NK-92 (cell line): Measurements from ENCODE around the gene TMEM187.
"Not testable (repeated sequence)": the region's sequence is repeated elsewhere in the genome, so short reads cannot be mapped to it uniquely, and the experiment has no call there.

Experiments used
- DNase-seq: peaks from one replicate; lab custom pipeline; 2025; ENCODE audit not compliant: unreplicated experiment; lab: John Stamatoyannopoulos, UW

Gene TMEM187

DNA sequence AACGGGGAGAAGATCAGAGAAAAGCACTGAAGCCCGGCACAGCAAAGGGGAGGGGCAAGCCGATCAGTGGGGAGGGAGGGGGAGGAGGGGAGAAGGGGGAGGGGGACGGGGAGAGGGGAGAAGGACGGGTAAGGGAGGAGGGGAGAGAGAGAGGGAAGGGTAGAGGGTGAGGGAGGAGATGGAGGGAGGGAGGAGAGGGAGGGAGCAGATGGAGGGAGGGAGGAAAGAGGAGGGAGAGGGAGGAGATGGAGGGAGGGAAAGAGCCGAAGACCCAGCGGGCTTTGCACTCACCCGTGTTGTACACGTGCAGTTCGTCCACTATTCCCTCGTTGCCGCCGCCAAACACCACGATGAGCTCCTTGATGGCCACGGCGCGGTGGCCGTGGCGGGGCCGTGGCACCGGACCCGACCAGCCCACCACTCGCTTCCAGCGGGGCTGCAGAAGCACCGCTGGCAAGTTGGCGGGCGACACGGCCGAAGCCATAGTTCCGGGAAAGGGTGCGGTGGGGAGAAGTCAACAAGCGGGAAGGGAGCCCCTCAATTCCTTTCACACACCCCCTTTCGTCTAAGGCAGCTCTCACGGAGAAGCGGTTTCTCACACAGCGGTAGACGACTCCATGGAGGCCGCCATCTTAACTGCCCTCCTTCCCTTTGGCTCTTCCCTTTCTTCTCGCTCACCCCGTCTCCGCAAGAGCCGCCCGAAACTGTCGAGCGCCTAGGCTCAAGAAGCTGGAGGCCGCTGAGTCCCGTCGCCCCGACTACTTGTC lies 2.0 kb upstream of the TMEM187 start:
- no peak for DNase-seq

DNA sequence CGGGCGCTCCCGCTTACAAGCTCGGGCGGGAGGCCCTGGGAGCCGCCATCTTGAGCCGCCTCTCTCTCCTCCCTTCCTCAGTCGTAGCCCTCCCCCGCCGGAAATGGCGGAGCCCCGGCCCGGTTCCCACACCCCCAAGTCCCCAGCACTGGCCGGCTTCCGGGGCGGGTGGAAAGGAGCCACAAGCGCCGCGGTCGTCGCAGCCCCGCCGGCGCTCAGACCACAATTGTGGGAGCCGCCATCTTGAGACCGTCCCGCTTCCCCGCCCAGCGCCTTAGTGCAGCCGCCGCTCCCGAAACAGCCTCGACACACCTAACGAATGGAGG lies 1.5 kb upstream of the TMEM187 start:
- DNase-seq, result no peak

DNA sequence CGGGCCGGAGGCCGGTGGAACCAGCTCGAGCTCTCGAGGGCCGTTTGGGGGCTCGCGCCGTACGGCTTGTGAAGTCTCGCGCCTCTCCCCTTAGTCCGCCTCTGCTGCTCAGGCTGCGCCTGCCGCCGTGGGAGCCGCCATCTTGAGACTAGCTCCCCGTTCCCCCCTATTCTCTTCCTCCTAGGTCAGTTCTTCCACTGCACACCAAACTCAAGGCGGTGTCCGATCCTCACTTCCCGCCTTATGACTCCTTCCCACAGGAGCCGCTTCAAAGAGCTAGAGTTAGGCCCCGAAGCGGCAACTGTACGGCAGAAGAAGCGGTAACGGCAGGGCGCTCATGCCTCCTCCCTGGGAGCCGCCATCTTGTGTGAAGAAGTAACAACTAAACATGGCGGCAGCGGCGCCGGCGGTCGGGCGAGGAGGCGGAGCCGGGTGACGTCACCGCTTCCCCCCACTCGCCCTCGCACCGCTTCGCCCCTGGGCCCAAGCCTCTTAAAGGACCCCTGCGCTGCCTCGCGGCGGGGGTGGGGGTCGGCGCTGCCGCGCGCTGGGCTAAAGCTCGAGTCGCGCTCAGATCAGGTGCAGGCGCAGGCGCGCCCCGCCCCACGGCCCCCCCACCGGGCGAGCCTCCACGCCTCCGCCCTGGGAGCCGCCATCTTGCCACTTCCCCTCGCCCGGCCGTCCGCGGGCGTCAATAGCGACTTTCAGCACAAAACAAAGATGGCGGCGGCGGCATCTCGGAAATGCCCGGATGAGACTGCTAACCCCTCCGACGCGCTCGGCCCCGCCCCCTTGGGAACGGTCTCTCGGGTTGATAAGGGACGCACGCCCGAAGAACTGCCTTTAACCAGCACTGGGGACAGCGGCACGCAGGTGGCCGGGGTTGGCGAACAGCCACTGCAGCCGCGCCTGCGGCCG lies 845 bp upstream of the TMEM187 start, which contains the start of gene HCFC1:
TSS of gene HCFC1 (minus strand) at position 369 of the 918 bp plus-strand sequence. CDS start 978 bp downstream, outside the sequence.
- no peak for DNase-seq

DNA sequence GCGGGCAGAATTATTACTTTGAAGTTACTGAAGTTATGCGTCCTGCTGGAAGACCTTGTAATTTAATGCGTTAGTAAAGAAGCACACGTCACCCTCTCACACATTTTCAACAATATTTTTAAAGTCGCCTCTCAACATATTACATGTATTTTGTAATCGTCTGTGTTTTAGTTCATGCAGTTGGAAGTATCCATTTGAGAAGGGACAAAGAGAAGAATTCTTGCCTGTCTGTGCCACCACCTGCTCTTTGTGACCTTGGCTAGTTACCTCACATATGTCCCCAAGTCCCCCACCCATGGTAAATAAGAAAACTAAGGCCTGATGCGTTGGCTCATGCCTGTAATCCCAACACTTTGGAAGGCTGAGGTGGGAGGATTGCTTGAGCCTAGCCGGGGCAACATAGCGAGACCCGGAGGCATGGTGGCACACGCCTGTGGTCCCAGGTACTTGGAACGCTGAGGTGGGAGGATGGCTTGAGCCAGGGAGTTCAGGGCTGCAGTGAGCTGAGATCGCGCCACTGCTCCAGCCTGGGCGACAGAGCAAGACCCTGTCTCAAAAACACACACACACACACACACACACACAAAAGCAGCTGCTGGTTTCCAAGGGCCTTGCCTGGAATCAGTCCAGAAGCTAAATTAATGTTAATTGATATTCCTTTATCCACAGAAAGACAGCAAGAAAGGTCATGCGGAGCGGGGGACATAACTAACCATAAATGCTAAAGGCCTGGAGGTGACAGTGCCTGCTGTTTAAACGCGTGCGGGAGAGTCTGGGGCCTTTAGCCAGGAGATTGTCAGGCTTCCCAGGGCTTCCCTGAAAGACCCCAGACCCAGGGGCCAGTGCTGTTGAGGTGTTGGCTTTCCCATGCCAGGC lies 811 bp downstream of the TMEM187 start:
- DNase-seq, result no peak

DNA sequence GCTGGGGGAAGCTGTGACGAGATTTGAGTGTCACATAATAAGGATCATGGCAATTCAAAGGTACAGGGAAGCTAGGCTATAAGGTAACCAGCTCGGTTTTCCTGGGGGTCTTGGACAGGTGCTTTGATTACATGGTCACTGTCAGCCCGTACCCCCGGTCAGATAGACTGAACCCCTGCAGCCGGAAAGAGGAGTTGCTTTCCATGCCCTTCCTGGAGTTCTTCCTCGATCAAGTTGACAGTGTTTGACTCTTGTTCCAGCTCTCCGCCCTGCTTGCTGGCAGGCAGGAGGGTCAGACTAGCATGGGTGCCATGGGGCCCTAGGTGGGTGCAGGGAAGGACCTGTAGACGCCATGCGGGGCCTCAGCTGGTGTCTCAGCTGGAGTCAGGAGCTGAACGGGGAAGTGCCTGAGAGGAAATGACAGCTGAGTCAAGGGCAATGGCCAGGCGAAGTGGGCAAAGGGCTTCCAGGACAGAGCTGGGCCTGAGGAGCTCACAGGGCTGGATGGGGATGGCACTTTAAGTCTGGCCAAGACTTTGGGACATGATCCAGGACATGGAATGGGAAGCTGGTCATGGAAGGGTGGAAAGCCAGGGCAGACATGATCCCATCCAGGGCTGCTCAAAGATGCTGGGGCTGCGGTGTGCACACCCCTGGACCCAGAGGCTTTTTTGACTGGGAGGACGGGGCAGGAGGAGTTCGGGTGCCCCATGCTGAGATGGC lies 1.6 kb downstream of the TMEM187 start:
- no peak for DNase-seq

DNA sequence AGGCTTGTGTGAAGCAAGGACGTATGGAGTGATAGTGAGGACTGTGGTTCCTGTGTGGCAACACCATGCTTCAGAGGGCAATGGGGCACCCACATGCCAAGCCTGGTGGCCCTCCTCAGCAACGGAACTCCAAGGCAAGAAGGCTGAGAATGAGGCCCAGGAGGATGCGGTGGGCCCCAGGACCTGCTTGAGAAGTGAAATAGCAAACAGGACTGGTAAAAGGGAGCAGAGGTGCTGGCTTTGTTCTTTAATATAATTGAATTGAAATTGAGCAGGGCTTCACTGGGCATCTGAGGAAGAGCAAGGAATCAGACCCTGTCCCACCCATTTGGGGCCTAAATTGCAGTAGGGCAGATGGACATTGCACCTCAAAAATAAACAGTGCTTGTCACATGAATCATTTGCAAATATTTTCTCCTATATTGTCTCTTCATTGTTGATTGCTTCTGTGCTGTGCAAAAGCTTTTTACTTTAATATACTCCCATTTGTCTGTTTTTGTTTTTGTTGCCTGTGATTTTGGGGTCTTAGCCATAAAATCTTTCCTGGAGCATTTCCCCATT lies 2.3 kb downstream of the TMEM187 start:
- DNase-seq, result no peak

DNA sequence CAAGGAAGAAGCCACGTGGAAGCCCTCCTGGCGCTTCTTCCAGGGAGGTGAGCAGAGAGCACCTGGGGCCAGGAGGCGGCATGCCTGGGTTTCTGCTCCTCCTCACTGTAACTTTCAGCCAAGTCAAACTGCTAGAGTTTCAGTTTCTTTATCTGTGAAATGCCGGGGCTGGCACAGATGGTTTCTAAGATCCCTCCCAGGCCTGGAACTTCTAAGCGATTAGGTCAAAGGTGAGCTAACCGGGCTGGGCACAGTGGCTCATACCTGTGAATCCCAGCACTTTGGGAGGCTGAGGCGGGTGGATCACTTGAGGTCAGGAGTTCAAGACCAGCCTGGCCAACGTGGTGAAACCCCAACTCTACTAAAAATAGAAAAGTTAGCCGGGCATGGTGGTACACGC lies 7.8 kb downstream of the TMEM187 start:
- DNase-seq, result not testable (repeated sequence)

DNA sequence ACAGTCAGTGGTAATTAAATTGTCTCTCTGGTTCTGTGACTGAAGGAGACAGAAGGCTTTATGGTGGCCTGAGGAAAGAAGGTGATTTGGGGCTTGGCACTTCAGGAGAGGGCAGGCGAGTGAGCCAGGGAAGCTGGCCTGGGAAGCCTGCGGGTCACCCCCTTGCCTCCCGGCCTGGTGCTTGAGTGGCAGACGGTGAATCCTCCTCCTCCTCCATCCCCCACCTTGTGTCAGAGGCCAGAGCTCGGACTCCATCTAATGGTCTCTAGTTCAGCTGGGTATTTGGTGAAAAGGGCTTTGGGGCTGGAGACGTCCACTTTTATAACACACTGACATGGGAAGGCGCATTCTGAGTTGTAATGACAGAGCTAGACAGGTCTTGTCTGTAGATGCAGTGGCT lies 8.7 kb downstream of the TMEM187 start:
- no peak for DNase-seq

DNA sequence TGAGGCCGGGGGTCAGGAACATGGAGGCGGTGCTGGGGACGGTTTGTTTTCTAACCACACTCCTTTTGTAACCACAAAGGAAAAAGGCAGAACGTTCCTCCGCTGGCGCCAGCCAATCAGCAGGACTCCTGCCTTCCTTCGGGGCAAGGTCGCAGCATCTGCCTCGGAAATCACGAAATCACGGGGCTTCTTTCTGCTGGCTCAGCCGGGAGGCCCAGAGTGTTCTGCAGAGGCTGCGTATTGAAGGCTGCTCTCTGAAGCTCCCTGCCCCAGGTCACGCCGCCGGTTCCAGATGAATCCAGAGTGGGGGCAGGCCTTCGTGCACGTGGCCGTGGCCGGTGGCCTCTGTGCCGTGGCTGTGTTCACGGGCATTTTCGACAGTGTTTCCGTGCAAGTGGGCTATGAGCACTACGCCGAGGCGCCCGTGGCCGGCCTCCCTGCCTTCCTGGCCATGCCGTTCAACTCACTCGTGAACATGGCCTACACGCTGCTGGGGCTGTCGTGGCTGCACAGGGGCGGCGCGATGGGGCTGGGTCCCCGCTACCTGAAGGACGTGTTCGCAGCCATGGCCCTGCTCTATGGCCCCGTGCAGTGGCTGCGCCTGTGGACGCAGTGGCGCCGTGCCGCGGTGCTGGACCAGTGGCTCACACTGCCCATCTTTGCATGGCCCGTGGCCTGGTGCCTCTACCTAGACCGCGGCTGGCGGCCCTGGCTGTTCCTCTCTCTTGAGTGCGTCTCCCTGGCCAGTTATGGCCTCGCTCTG lies 9.4 kb downstream of the TMEM187 start:
- no peak for DNase-seq

DNA sequence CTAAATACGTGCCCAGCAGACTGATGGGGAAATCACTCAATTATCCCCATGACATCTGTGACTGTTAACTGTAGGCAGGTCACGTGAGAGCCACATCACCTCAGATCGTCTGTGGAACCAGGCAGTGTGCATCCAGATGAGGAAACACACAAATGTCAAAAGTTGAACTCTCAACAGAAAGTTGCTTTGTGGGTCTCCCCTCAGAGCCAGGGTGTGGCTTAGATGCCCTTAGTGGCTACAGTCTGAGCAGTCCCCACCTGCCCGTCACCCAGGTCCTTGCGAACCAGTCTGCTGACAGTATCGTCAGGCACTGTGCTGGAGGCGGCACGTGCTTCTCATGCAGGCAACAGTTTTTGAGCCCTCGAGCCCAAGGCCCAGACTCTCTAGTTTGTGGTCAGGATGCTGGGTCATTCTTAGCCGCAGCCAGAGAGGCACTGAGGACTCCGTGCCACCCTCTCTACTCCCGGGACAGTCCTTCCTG lies 10.8 kb downstream of the TMEM187 start:
- DNase-seq, result no peak

DNA sequence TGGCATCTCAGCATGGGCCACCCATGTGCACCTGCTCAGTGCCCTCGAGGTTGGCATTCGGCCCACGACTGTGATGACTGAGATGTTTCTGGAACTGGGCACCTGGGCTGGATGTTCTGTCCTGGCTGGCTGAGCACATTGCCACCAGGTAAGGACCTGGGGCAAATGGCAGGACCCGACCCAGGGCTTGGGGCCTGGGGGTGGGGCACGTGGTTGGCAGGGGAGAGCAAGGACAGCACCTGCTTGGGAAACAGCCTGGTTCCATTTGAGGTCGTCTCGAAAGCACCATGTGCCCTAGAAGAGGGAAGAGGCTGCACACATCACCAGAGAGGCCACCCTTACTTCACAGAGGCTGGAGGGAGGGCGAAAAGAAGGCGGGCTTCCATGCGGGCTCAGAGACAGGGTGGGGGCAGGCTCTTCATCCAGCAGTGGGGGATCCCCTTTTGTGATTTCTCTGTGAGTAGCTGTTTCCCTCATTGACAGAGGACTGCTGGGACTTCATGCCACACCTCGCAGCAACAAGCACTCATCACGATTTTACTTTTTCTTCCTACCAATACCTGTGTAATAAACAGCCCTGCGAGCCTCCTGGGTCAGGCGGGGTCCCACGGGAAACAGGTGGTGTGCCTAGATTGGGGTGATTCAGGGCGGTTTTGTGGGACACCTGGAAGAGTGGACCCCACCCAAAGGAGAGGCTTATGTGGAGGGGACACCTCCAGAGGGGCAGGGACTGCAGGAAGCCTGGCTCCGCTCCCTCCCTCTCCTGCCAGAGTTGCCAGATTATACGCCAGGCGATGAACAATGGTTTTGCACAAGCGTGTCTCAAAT lies 12.0 kb downstream of the TMEM187 start:
- no peak for DNase-seq

DNA sequence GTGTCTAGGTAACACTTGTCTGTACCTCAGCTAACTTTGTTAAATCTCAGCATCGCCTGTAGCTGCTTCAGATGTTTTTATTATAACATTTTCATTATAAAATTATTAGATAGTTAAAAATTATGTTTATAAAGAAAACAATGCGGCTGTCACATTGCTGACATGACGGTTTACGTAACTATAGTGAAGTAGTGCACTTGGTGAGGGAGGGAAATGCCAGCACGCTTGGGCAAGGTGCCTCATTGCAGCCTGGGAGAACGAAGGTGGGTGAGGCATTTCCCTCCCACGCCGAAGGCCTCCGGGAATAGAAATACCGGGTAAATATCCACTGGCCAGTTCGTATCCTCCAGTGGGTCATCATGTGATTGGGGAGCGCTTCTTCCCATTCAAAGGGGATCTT lies 15.9 kb downstream of the TMEM187 start:
- DNase-seq, result no peak

DNA sequence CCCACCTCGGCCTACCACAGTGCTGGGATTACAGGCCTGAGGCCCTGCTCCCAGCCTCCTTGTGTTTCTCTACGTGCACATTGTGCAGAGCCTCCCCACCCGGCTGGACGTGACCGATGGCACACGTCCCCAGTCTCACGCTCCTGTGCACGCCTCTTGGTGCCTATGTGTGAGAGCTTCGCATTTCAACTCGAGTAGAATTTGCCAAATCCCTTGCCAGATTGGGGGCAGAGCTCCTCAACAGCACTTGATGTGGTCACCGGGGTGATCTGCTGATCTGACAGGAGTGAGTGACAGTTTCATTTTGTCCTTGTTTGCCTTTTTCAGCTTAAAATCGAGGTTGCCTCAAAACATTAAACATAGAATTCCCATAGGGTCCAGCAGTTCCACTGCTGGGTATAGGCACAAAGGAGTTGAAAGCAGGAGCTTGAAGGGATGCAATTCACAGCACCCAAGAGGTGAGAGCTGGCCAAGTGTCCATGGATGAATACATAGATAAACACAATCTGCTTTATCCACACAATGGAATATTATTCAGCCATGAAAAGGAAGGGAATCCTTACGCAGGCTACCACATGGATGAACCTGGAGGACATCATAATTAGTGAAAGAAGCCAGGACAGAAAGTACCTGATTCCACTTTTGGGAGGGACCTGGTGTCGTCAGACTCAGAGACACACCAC lies 17.6 kb downstream of the TMEM187 start:
- DNase-seq, result no peak

DNA sequence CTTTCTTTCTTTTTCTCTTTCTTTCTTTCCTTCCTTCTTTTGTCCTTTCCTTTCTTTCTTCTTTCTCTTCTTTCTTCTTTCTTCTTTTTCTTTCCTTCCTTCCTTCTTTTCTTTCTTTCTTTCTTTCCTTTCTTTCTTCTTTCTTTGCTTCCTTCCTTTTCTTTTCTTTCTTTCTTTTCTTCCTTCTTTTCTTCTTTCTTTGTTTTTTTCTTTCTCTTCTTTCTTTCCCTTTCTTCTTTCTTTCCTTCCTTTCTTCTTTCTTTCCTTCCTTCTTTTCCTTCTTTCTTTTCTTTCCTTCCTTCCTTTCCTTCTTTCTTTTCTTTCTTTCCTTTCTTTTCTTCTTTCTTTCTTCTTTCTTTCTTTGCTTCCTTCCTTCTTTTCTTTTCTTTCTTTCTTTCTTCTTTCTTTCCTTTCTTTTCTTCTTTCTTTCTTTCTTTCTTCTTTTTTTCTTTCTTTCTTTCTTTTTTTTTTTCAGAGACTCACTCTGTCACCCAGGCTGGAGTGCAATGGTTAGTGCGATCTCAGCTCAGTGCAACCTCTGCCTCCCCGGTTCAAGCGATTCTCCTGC lies 18.5 kb downstream of the TMEM187 start:
- no peak for DNase-seq

DNA sequence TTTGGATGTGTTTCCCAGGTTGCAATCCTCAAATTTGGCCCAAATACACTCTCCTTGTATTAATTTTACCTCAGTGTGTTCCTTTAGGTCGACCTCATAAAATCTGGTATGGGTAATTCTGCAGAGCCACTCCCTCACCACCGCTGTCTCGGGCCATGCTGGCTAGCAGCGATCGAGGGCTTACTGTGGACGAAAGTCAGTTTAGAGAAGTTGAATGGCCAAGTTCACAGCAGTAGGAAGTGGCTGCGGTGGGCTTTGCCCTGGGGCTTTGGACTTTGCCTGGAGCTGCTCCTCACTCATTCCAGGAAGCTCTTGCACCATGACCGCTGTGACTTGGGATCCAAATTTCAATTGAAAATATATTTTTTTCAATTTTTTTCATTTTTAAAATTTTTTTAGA lies 19.6 kb downstream of the TMEM187 start:
- DNase-seq, result no peak

DNA sequence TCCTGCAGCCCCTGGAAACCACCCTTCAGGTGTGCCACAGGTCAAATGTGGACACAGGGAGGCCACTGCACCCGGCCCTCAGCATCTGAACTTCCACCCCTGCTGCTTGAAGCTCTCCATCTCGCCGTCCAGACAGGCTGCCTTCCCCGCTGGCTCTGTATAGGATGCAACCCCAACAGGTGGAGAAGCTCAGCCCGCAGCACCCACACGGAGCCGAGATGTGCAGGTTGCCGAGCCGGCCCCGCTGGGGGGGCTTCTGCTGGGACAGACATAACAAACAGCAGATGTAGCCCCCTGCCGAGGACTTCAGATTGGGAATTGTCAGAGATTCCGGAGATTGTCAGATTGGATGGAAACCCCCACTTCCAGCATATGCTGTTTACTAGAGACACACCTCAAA lies 20.5 kb downstream of the TMEM187 start:
- no peak for DNase-seq

DNA sequence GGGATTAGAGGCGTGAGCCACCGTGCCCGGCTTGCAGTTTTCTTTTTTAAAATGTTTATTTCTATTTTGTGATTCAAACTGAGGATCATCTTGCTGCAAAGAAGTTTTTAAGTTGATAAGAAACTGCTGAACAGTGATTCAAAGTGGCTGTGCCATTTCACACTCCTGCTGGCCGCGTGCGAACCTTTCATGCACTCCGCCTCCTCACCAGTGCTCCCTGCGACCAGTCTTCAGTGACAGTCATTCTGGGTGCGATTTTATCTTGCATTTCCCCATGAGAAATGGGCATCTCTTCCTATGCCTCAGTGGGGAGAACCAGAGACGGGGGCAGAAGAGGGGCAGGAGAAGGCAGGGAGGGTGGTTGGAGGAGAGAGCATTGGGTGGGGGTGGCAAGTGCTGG lies 21.4 kb downstream of the TMEM187 start:
- DNase-seq, result no peak

DNA sequence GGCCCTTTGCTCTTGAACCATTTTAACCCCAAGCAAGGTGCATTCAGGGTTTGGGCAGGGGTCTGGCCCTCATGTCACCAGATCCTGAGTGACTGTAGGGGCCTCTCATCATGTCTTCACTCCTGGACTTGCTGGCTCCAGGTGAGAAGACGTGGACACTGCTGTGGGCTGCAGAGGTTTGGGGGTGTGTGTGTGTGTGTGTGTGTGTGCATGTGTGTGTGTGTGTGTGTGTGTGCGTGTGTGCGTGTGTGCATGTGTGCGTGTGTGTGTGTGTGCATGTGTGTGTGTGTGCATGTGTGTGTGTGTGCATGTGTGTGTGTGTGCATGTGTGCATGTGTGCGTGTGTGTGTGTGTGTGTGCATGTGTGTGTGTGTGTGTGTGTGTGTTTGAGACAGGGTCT lies 21.8 kb downstream of the TMEM187 start:
- not testable (repeated sequence) for DNase-seq
